Measurements from ENCODE around the gene CFAP251. TPM values are rescaled to one million over a fixed set of nuclear protein-coding genes. Genes with fewer than 3 reads are reported as not detected.

The CFAP251 gene
- total RNA-seq, 4 donors from 2014 or later, result 0.41 to 1.7 TPM; not detected in 2

GRCh38 chr12:121892673-121893561 is 25.5 kb upstream of the CFAP251 start:
- H3K27ac ChIP-seq, result no peak overlapping the region
- in situ Hi-C loops (cut with MboI; ENCODE audit: low pct_ligation_motif_present in 1 of 4, low pct_unique_long_range_greater_than_20kb in 1 of 4, low sequenced_read_pairs in 3 of 4), result no loop called here
- peaks cover 21 to 55% (median 29%) of the 10 kb centered on the region in 4 donors for H3K4me1 ChIP-seq

GRCh38 chr12:121893961-121894460 is 24.4 kb upstream of the CFAP251 start:
- WGBS, 2 donors (ENCODE audit: low coverage in 1 of 2), result 31 to 47% methylated on average over 1 of the region's 1 CpG
- Histone ChIP-seq H3K27me3 (no peaks in the 10 kb centered on the region), H3K36me3 (peaks cover 0 to 21% (median 9%) of the 10 kb centered on the region in 4 donors), H3K4me1 (peaks cover 21 to 51% (median 27%) of the 10 kb centered on the region in 4 donors), H3K9me3 (no peaks in the 10 kb centered on the region), H3K27ac (peak overlapping the region in 2 of 4 donors; percentile 9 to 20), H3K4me3 (no peak overlapping the region)
- DNase-seq, result no peak
- in situ Hi-C loops (cut with MboI; ENCODE audit: low pct_ligation_motif_present in 1 of 4, low pct_unique_long_range_greater_than_20kb in 1 of 4, low sequenced_read_pairs in 3 of 4) (no loop called here), intact Hi-C loops (cut with DNase I; ENCODE audit: low total_unique reads) (no loop called here)
- TF ChIP-seq POLR2AphosphoS5 (IDR thresholded peaks at IDR 0.05), result no peak
- no peak for TF ChIP-seq CTCF (IDR thresholded peaks at IDR 0.05)
- TF ChIP-seq EP300 (IDR thresholded peaks at IDR 0.05; ENCODE audit: low read depth), result no peak
- TF ChIP-seq POLR2A (IDR thresholded peaks at IDR 0.05), result no peak

More at GRCh38 chr12:121892673-121893561, 25.5 kb upstream of the CFAP251 start:
- no peak for DNase-seq
- peaks cover 0 to 21% (median 9%) of the 10 kb centered on the region in 4 donors for H3K36me3 ChIP-seq
- intact Hi-C loops (cut with DNase I; ENCODE audit: low total_unique reads), result no loop called here
- H3K9me3 ChIP-seq, result no peaks in the 10 kb centered on the region
- 77 to 94% methylated on average over 2 to 13 of the region's 13 CpGs for WGBS, 2 donors (ENCODE audit: low coverage in 1 of 2)
- TF ChIP-seq EP300 (IDR thresholded peaks at IDR 0.05; ENCODE audit: low read depth), result no peak
- no peak for TF ChIP-seq POLR2AphosphoS5 (IDR thresholded peaks at IDR 0.05)
- TF ChIP-seq CTCF (IDR thresholded peaks at IDR 0.05), result no peak
- TF ChIP-seq POLR2A (IDR thresholded peaks at IDR 0.05), result no peak
- no peaks in the 10 kb centered on the region for H3K27me3 ChIP-seq
- no peak overlapping the region for H3K4me3 ChIP-seq

- H3K9me3 ChIP-seq, result no peaks in the 10 kb centered on the region
- TF ChIP-seq CTCF (IDR thresholded peaks at IDR 0.05), result peak in 1 of 5 experiments; percentile 25
- no peak for TF ChIP-seq POLR2AphosphoS5 (IDR thresholded peaks at IDR 0.05)
- in situ Hi-C loops (cut with MboI; ENCODE audit: low pct_ligation_motif_present in 1 of 4, low pct_unique_long_range_greater_than_20kb in 1 of 4, low sequenced_read_pairs in 3 of 4), result no loop called here
- peaks cover 17 to 46% (median 21%) of the 10 kb centered on the region in 4 donors for H3K4me1 ChIP-seq
- H3K36me3 ChIP-seq, result peaks cover 0 to 22% (median 11%) of the 10 kb centered on the region in 4 donors
- no peaks in the 10 kb centered on the region for H3K27me3 ChIP-seq
- WGBS, 2 donors (ENCODE audit: low coverage in 1 of 2), result 30 to 56% methylated on average over 2 to 7 of the region's 7 CpGs
- H3K4me3 ChIP-seq, result no peak overlapping the region
- no peak for DNase-seq
- intact Hi-C loops (cut with DNase I; ENCODE audit: low total_unique reads), result no loop called here
- H3K27ac ChIP-seq, result peak overlapping the region in 1 of 4 donors; percentile 20
Measured at GRCh38 chr12:121894633-121895032, 23.8 kb upstream of the CFAP251 start.

GRCh38 chr12:121898287-121898686 is 20.1 kb upstream of the CFAP251 start:
- Histone ChIP-seq H3K9me3 (no peaks in the 10 kb centered on the region), H3K27me3 (no peaks in the 10 kb centered on the region), H3K4me1 (peaks cover 0 to 14% (median 10%) of the 10 kb centered on the region in 4 donors), H3K4me3 (no peak overlapping the region), H3K36me3 (peaks cover 0 to 54% (median 18%) of the 10 kb centered on the region in 4 donors), H3K27ac (no peak overlapping the region)
- WGBS, 2 donors (ENCODE audit: low coverage in 1 of 2), result 92% methylated on average over 5 of the region's 5 CpGs; no CpG with 5 or more reads in 1 of the 2 donors
- intact Hi-C loops (cut with DNase I; ENCODE audit: low total_unique reads), result no loop called here
- in situ Hi-C loops (cut with MboI; ENCODE audit: low pct_ligation_motif_present in 1 of 4, low pct_unique_long_range_greater_than_20kb in 1 of 4, low sequenced_read_pairs in 3 of 4), result no loop called here
- no peak for DNase-seq
- no peak for TF ChIP-seq CTCF (IDR thresholded peaks at IDR 0.05)
- TF ChIP-seq EP300 (IDR thresholded peaks at IDR 0.05; ENCODE audit: low read depth), result no peak
- no peak for TF ChIP-seq POLR2A (IDR thresholded peaks at IDR 0.05)
- no peak for TF ChIP-seq POLR2AphosphoS5 (IDR thresholded peaks at IDR 0.05)

All from transverse colon (tissue), 4 donors.